LNCaP clone FGC (cell line): ENCODE data around the gene STRIP1.
"Not testable (repeated sequence)": the region's sequence is repeated elsewhere in the genome, so short reads cannot be mapped to it uniquely, and the experiment has no call there.

Source experiments
- DNase-seq: peaks from one replicate; pipeline ENCODE4 v3.0.0-alpha.2; 2011; ENCODE audit warnings: low read depth
- H3K4me3 ChIP-seq: 2 replicates; pipeline ENCODE4 v1.5.1; 2011; ENCODE audit warnings: mild to moderate bottlenecking, low read depth, low read length, control low read depth
- TF ChIP-seq, protein P1 (sequence below): IDR thresholded peaks from 2 replicates; pipeline ENCODE4 v1.5.1; 2012; ENCODE audit warnings: mild to moderate bottlenecking; ENCODE audit not compliant: control insufficient read depth, insufficient read depth; ENCODE audit errors: extremely low read depth

Gene STRIP1

GRCh38 chr1:110068646-110069403, 34.4 kb downstream of the STRIP1 start:
- TF ChIP-seq, protein P1, sequence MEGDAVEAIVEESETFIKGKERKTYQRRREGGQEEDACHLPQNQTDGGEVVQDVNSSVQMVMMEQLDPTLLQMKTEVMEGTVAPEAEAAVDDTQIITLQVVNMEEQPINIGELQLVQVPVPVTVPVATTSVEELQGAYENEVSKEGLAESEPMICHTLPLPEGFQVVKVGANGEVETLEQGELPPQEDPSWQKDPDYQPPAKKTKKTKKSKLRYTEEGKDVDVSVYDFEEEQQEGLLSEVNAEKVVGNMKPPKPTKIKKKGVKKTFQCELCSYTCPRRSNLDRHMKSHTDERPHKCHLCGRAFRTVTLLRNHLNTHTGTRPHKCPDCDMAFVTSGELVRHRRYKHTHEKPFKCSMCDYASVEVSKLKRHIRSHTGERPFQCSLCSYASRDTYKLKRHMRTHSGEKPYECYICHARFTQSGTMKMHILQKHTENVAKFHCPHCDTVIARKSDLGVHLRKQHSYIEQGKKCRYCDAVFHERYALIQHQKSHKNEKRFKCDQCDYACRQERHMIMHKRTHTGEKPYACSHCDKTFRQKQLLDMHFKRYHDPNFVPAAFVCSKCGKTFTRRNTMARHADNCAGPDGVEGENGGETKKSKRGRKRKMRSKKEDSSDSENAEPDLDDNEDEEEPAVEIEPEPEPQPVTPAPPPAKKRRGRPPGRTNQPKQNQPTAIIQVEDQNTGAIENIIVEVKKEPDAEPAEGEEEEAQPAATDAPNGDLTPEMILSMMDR: no peak
- DNase-seq: no peak

GRCh38 chr1:110069404-110070281, 35.2 kb downstream of the STRIP1 start:
- H3K4me3 ChIP-seq: no peak overlapping the region
- no peak for DNase-seq
- TF ChIP-seq, protein P1: no peak

More at GRCh38 chr1:110068646-110069403, 34.4 kb downstream of the STRIP1 start:
- H3K4me3 ChIP-seq: no peak overlapping the region

DNA sequence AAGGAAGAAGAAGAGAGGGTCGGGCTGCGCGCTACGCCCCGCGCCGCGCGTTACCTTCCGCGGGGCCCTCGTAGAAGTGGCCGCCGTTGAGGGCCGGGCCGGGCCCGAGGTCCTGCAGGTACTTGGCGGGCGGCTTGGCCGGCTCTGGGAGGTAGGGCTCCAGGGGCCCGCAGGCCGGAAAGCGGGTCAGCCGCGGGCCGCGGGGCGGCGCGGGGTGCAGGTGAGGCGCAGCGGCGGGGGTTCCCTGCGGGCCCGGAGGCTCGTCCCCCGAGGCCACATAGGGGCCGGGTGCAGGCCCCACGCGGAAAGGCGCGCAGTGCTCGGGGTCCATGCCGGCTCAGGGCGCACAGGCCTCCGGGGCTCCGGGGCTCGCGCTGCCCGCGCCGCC, 35.9 kb downstream of the STRIP1 start:
- no peak for DNase-seq
- no peak overlapping the region for H3K4me3 ChIP-seq
- TF ChIP-seq, protein P1: no peak

- TF ChIP-seq, protein P1: no peak
- DNase-seq: no peak
- H3K4me3 ChIP-seq: no peak within 1 kb of the TSS
Measured at GRCh38 chr1:110070671-110071242, 36.3 kb downstream of the STRIP1 start, which contains the start of gene ALX3. Gene ALX3, minus strand, starts transcription at chr1:110070672. Its CDS starts 60 bp downstream, at chr1:110070612.

- TF ChIP-seq, protein P1: no peak
- DNase-seq: no peak
- H3K4me3 ChIP-seq: no peak overlapping the region
Measured at GRCh38 chr1:110074166-110074565, 39.7 kb downstream of the STRIP1 start.

DNA sequence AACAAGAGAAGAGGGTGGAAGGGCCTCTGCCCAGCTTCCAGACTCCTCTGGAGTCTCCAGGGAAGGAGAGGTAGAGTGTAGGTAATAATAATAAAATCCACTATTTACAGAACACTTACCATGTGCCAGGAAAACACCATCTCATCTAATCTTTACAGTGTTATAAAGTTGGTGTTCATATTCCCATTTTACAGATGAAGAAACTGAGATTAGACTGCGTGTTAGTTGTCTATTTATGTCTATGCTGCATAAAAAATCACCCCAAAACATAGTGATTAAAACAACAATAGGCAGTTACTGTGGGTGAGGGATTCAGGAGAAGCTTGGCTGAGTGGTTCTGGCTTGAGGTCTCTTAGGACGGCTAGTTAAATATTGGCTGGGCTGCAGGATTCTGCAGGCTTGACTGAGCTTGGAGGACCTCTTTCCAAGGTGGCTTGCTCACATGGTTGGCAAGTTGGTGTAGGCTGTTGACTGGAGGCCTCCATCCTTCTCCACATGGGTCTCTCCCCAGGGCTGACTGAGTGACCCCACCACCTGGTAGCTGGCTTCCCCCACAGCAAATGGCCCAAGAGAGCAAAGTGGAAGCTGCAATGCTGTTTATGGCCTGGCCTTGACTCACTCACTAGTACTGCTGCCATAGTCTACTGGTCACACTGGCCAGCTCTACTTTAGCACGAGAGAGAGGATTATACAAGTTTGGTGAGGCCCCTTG, 42.5 kb downstream of the STRIP1 start:
- TF ChIP-seq, protein P1: no peak
- DNase-seq: no peak
- H3K4me3 ChIP-seq: no peak overlapping the region

DNA sequence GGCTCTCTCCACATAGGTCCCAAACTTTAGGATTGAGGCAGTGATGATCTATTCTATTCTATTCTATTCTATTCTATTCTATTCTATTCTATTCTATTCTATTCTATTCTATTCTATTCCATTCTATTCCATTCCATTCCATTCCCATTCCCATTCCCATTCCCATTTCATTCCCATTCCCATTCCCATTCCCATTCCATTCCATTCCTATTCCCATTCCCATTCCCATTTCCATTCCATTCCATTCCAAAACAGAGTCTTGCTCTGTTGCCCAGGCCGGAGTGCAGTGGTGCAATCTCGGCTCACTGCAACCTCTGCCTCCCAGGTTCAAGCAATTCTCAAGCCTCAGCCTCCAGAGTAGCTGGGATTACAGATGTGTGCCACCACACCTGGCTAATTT, 45.6 kb downstream of the STRIP1 start:
- not testable (repeated sequence) for H3K4me3 ChIP-seq, DNase-seq
